ACHN (cell line): Measurements from ENCODE around the gene CDCP1.
"Not testable (repeated sequence)": the region's sequence is repeated elsewhere in the genome, so short reads cannot be mapped to it uniquely, and the experiment has no call there.

Experiments
- DNase-seq: peaks from one replicate; pipeline ENCODE4 v3.0.0-alpha.2; 2015
- in situ Hi-C: cut with HindIII; loops from 2 replicates; pipeline ENCODE4 v1.10.0; 2017; ENCODE audit warnings: low sequenced_read_pairs, low pct_ligation_motif_present, low pct_unique_long_range_greater_than_20kb

CDCP1 gene

GRCh38 chr3:45143673-45144671 lies 2.2 kb downstream of the CDCP1 start:
- in situ Hi-C loops, result no loop called here
- DNase-seq, result peak; percentile 79

GRCh38 chr3:45140770-45141155 lies 5.4 kb downstream of the CDCP1 start:
- in situ Hi-C loops, DNase-seq: not testable (repeated sequence)

GRCh38 chr3:45140141-45140769 lies 5.9 kb downstream of the CDCP1 start:
- in situ Hi-C loops, result no loop called here

GRCh38 chr3:45139372-45140140 lies 6.6 kb downstream of the CDCP1 start:
- no peak for DNase-seq
- in situ Hi-C loops, result no loop called here

More at GRCh38 chr3:45140141-45140769, 5.9 kb downstream of the CDCP1 start:
- DNase-seq, result no peak

GRCh38 chr3:45137656-45138181 lies 8.5 kb downstream of the CDCP1 start:
- no peak for DNase-seq
- in situ Hi-C loops, result no loop called here

GRCh38 chr3:45135959-45136358 lies 10.2 kb downstream of the CDCP1 start:
- in situ Hi-C loops, result no loop called here
- no peak for DNase-seq

GRCh38 chr3:45134758-45135521 lies 11.2 kb downstream of the CDCP1 start:
- in situ Hi-C loops, result no loop called here
- DNase-seq, result no peak

GRCh38 chr3:45132568-45133211 lies 13.5 kb downstream of the CDCP1 start:
- in situ Hi-C loops, result no loop called here
- DNase-seq, result peak; percentile 58

- in situ Hi-C loops, result no loop called here
- no peak for DNase-seq
Measured at GRCh38 chr3:45131201-45131600, 15.0 kb downstream of the CDCP1 start.

GRCh38 chr3:45130476-45130875 lies 15.7 kb downstream of the CDCP1 start:
- DNase-seq, result no peak
- in situ Hi-C loops, result no loop called here

GRCh38 chr3:45128950-45129349 lies 17.2 kb downstream of the CDCP1 start:
- in situ Hi-C loops, result no loop called here
- no peak for DNase-seq

- DNase-seq, result no peak
- in situ Hi-C loops, result no loop called here
Measured at GRCh38 chr3:45127130-45127822, 18.9 kb downstream of the CDCP1 start.

GRCh38 chr3:45126730-45127129 lies 19.4 kb downstream of the CDCP1 start:
- DNase-seq, result no peak
- in situ Hi-C loops, result no loop called here

GRCh38 chr3:45125550-45126026 lies 20.6 kb downstream of the CDCP1 start:
- no peak for DNase-seq
- in situ Hi-C loops, result no loop called here

GRCh38 chr3:45124956-45125355 lies 21.2 kb downstream of the CDCP1 start:
- no peak for DNase-seq
- in situ Hi-C loops, result no loop called here

GRCh38 chr3:45124352-45124751 lies 21.8 kb downstream of the CDCP1 start:
- peak; percentile 94 for DNase-seq
- in situ Hi-C loops, result no loop called here
